CD4-positive, alpha-beta T cell (primary cell): ENCODE data around the gene STRBP. TPM values are rescaled to one million over a fixed set of nuclear protein-coding genes. Genes with fewer than 3 reads are reported as not detected.

ENCODE experiments used
- ATAC-seq: fragments of 200-7000 bp; cut with Tn5 transposase; one replicate; pipeline ENCODE4 v1.10.0; 2022; ENCODE audit warnings: mild to moderate bottlenecking; ENCODE audit not compliant: poor library complexity
- CTCF ChIA-PET: fragments of 350-600 bp; sonication (Branson Sonifier 250); formaldehyde crosslinking; loops from one replicate; lab custom pipeline; 2021; ENCODE audit warnings: antibody characterized with exemption, inconsistent platforms; lab: Charles Lee
- POLR2A ChIA-PET: fragments of 350-600 bp; sonication (Branson Sonifier 250); formaldehyde crosslinking; loops from one replicate; lab custom pipeline; 2021; ENCODE audit warnings: antibody characterized with exemption, inconsistent platforms; lab: Charles Lee
- DNase-seq, 14 experiments: peaks; one replicate each; pipeline ENCODE4 v3.0.0-alpha.2; 2013 to 2020; ENCODE audit warnings: mixed read lengths in 2 of 14
- H3K27ac ChIP-seq, 2 donors: one replicate each; pipeline versions ENCODE4 v1.5.1 to v1.7.0; 2013; ENCODE audit warnings: low read length in 2 of 2, low read depth in 1 of 2, mild to moderate bottlenecking in 1 of 2
- H3K27me3 ChIP-seq, 2 experiments: 1 replicate in 1 of 2; 2 replicates in 1 of 2; pipeline versions ENCODE4 v1.6.1 to v1.7.0; 2013; ENCODE audit warnings: low read length in 2 of 2, control low read depth in 1 of 2, mild to moderate bottlenecking in 1 of 2, moderate library complexity in 1 of 2; ENCODE audit not compliant: insufficient read depth in 2 of 2, control insufficient read depth in 1 of 2
- H3K36me3 ChIP-seq: one replicate; pipeline ENCODE4 v1.6.1; 2013; ENCODE audit warnings: low read length, control low read depth; ENCODE audit not compliant: insufficient read depth
- H3K4me1 ChIP-seq: one replicate; pipeline ENCODE4 v1.6.1; 2013; ENCODE audit warnings: low read length, control low read depth; ENCODE audit not compliant: insufficient read depth
- H3K4me3 ChIP-seq: one replicate; pipeline ENCODE4 v1.5.1; 2013; ENCODE audit warnings: mild to moderate bottlenecking, low read length, moderate library complexity
- H3K9me3 ChIP-seq, 2 experiments: 1 replicate in 1 of 2; 2 replicates in 1 of 2; pipeline versions ENCODE4 v1.6.1 to v1.7.0; 2013; ENCODE audit warnings: low read length in 2 of 2, mild to moderate bottlenecking in 2 of 2, control low read depth in 1 of 2, moderate library complexity in 1 of 2; ENCODE audit not compliant: control insufficient read depth in 1 of 2, insufficient read depth in 1 of 2
- H3K27ac Mint-ChIP-seq: one replicate; pipeline ENCODE4 v1.8.0; 2020; ENCODE audit warnings: mixed read lengths
- H3K27me3 Mint-ChIP-seq: one replicate; pipeline ENCODE4 v1.8.0; 2021; ENCODE audit warnings: mixed read lengths
- H3K36me3 Mint-ChIP-seq: one replicate; pipeline ENCODE4 v1.8.0; 2021; ENCODE audit warnings: low read depth, mixed read lengths
- H3K4me1 Mint-ChIP-seq: one replicate; pipeline ENCODE4 v1.8.0; 2021; ENCODE audit warnings: low read depth, mixed read lengths
- H3K4me3 Mint-ChIP-seq: one replicate; pipeline ENCODE4 v1.8.0; 2020; ENCODE audit warnings: mild to moderate bottlenecking, mixed read lengths
- H3K9me3 Mint-ChIP-seq: one replicate; pipeline ENCODE4 v1.8.0; 2020; ENCODE audit warnings: mixed read lengths
- CTCF ChIP-seq: fragments of 200-600 bp; IDR thresholded peaks from one replicate; pipeline ENCODE4 v1.8.0; 2022; ENCODE audit warnings: antibody characterized with exemption, mild to moderate bottlenecking
- intact Hi-C, 2 experiments: fragments of 100-400 bp; cut with DNase I in 1 of 2; cut with micrococcal nuclease in 1 of 2; formaldehyde crosslinking; loops; one replicate each; pipeline versions ENCODE4 v1.15.1 to v1.9.0; 2023 to 2025; cut with DNase I, micrococcal nuclease
- total RNA-seq, 174 experiments: library from RNA in 2 of 174; stranded (reverse) in 2 of 174; gene quantifications; one replicate each; pipeline ENCODE4 v1.2.3 and lab custom pipeline; 2021 to 2026

Gene STRBP
- total RNA-seq, 2 experiments from 2014 or later, result 10.9 to 12.0 TPM

GRCh38 chr9:123115146-123115913, 153.1 kb downstream of the STRBP start:
- ChIA-PET POLR2A (no interaction called here), CTCF (no interaction called here)
- Histone ChIP-seq H3K27ac (no peak overlapping the region), H3K4me3 (no peak overlapping the region), H3K9me3 (no peaks in the 10 kb centered on the region), H3K27me3 (no peaks in the 10 kb centered on the region), H3K4me1 (peaks cover 20% of the 10 kb centered on the region), H3K36me3 (peaks cover 9% of the 10 kb centered on the region)
- H3K36me3 Mint-ChIP-seq, result peaks cover 10% of the 10 kb centered on the region
- no peaks in the 10 kb centered on the region for H3K27me3 Mint-ChIP-seq
- H3K4me3 Mint-ChIP-seq, result no peak overlapping the region
- TF ChIP-seq CTCF, result no peak
- intact Hi-C loops, result no loop called here
- DNase-seq (no peak), ATAC-seq (no peak)
- H3K9me3 Mint-ChIP-seq, result no peaks in the 10 kb centered on the region
- H3K4me1 Mint-ChIP-seq, result peaks cover 28% of the 10 kb centered on the region
- peak overlapping the region; percentile 70 for H3K27ac Mint-ChIP-seq

GRCh38 chr9:123113185-123113584, 155.2 kb downstream of the STRBP start:
- ATAC-seq, result no peak

More at GRCh38 chr9:123113185-123113584, 155.2 kb downstream of the STRBP start:
- intact Hi-C loops, result no loop called here
- Mint-ChIP-seq H3K4me3 (no peak overlapping the region), H3K36me3 (peaks cover 19% of the 10 kb centered on the region), H3K27ac (peak overlapping the region; percentile 79), H3K27me3 (no peaks in the 10 kb centered on the region), H3K4me1 (peaks cover 28% of the 10 kb centered on the region), H3K9me3 (no peaks in the 10 kb centered on the region)
- no peak for TF ChIP-seq CTCF
- H3K4me3 ChIP-seq, result no peak overlapping the region
- H3K4me1 ChIP-seq, result peaks cover 20% of the 10 kb centered on the region
- H3K9me3 ChIP-seq, result no peaks in the 10 kb centered on the region
- H3K36me3 ChIP-seq, result peaks cover 21% of the 10 kb centered on the region
- ChIA-PET POLR2A (no interaction called here), CTCF (no interaction called here)
- H3K27me3 ChIP-seq, result no peaks in the 10 kb centered on the region
- no peak overlapping the region for H3K27ac ChIP-seq
- no peak for DNase-seq
